LNCaP clone FGC (cell line): Measurements from ENCODE around the gene TMEM63A.
"Not testable (repeated sequence)": the region's sequence is repeated elsewhere in the genome, so short reads cannot be mapped to it uniquely, and the experiment has no call there.

Source experiments
- DNase-seq: peaks from one replicate; pipeline ENCODE4 v3.0.0-alpha.2; 2011; ENCODE audit warnings: low read depth
- H3K4me3 ChIP-seq: 2 replicates; pipeline ENCODE4 v1.5.1; 2011; ENCODE audit warnings: mild to moderate bottlenecking, low read depth, low read length, control low read depth
- TF ChIP-seq, protein P1 (sequence below): IDR thresholded peaks from 2 replicates; pipeline ENCODE4 v1.5.1; 2012; ENCODE audit warnings: mild to moderate bottlenecking; ENCODE audit not compliant: control insufficient read depth, insufficient read depth; ENCODE audit errors: extremely low read depth

Gene TMEM63A

DNA sequence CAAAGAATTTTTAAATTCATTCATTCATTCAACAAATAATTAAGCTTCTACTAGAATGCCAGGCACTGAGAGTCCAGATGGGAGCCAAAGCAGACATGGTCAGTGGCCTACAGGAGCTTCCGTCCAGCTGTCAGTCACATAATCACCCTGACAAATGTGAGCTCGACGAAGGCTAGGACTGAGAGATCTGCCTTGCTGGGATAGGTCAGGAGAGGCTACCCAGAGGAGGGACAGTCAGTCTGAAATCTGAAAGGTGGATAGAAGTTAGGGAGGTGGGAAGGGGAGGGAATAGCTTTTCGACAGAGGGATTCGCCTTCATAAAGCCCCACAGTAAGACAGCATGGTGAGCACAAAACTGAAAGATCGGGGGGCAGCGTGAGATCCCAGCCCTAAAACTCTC is 64.0 kb downstream of the TMEM63A start:
- DNase-seq: no peak
- H3K4me3 ChIP-seq: no peak overlapping the region
- TF ChIP-seq, protein P1, sequence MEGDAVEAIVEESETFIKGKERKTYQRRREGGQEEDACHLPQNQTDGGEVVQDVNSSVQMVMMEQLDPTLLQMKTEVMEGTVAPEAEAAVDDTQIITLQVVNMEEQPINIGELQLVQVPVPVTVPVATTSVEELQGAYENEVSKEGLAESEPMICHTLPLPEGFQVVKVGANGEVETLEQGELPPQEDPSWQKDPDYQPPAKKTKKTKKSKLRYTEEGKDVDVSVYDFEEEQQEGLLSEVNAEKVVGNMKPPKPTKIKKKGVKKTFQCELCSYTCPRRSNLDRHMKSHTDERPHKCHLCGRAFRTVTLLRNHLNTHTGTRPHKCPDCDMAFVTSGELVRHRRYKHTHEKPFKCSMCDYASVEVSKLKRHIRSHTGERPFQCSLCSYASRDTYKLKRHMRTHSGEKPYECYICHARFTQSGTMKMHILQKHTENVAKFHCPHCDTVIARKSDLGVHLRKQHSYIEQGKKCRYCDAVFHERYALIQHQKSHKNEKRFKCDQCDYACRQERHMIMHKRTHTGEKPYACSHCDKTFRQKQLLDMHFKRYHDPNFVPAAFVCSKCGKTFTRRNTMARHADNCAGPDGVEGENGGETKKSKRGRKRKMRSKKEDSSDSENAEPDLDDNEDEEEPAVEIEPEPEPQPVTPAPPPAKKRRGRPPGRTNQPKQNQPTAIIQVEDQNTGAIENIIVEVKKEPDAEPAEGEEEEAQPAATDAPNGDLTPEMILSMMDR: no peak

DNA sequence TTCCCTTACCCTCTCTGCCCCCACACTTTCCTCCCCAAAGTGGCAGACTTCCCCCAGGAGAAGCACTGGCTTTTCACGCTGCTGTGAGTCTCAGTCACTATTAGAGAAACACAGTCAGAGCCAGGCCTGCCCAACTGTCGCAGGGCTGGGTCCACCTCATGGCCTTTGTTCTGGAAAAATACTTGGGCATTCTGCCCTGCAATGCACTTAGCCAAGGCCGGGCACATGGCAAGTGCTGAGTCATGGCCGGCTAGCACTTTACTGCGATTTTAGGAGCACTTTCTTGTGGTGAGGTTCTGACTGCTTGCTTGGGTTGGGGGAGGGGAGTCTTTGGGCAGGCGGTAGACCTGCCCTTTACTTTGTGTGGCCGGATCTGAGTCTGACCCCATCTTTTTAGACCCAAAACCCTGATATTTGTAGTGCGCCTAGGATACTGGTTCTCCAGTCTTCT is 64.5 kb downstream of the TMEM63A start:
- peak; percentile 83 for DNase-seq
- H3K4me3 ChIP-seq: no peak overlapping the region
- TF ChIP-seq, protein P1: no peak

DNA sequence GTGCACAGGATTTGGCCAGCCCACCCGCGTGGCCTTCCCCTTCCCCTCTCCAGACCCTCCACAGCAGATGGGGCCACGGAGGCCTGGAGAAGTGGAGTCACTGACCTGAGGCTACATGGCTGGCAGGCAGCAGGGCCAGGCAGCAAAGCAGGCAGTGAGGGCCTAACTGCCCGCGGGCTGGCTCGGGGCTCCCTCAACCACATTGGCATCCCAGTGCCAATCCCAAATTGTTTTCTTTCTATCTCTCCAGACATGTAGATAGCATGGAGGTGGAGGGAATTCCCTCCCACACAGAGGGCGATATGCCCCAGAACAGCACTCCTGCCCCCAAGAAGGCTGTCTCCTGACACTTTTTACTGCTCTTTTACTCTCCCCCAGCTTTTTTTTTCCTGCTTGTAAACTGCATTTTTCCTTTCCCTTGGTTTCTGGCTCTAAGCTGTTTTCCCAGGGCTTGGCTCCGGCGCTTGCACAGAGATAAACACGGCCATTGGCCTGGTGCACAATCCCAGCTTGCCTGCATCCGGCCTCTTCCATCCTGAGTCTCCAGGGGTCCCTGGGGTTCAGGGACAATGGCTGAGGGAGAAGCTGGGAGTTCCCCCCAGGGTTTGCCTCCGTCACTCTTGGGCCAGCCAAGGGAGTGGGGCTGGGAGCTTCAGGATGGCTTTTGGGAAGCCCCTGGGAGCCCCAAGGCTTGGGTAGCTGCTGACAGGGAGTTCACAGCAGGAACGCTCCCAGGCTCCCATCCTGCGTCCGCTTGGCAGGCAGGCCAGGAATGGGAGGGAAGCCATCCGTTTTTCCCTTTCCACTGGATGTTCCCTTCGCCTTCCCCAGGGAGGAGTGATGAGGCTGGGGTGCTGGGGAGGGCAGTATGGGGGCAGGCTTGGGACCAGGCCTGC is 65.3 kb downstream of the TMEM63A start:
- no peak for DNase-seq
- TF ChIP-seq, protein P1: no peak
- no peak overlapping the region for H3K4me3 ChIP-seq

DNA sequence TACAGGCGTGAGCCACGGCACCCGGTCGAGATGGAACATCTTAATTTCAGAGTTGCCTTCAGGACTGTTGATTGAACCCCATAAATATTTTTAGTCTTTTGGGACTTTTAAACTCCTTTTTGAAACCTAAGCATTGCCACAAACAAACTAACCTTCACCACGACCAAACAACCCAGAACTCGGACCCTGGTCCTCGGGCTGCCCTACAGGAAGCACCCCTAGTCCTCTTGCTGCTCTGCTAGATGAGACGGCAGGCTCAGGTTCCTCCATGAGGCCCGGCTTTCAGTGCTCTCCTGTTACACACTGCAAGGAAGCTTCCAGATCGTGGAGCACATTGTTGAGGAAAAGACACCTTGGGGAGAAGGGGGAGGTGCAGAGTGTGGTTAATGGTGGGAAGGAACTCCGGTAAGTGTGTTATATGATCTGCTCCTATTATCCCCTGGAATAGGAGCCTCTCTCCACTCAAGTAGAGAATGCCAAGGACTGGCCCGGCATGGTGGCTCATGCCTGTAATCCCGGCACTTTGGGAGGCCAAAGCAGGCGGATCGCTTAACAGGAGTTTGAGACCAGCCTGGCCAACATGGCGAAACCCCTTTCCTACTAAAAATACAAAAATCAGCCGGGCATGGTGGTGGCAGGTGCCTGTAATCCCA is 66.5 kb downstream of the TMEM63A start:
- H3K4me3 ChIP-seq: no peak overlapping the region
- no peak for DNase-seq
- TF ChIP-seq, protein P1: no peak

DNA sequence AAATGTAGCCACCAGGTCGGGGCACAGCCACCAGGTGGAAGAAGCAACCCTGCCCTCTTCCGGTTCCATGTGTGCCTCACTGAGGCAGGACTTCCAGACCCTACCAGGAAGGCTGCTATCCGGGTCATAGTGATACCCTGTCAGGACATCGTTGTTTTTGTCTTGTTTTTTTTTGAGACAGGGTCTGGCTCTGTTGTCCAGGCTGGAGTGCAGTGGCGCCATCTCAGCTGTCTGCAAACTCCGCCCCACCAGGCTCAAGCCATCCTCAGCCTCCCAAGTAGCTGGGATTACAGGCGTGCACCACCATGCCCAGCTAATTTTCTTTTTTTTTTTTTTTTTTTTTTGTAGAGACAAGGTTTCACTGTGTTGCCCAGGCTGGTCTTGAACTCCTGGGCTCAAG is 67.1 kb downstream of the TMEM63A start:
- H3K4me3 ChIP-seq, DNase-seq: not testable (repeated sequence)

DNA sequence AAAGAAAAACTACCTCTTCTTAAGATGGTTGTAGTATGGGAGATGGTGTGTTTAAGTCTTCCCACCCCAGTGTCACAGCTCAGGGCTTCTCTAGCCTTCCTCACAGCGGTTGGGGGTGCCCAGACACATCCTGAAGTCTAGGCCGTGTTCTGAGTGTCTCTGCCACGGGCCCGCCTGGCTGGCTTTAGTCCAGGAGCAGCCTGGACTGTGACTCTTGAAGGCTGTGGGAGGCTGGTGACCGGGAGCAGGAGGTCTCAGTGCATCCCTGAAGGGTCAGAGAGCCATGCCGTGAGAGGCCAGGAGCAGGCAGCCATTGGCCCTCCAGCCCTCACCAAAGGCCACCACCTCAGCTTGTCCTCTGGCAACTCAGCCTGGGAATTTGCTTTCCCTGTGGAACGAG is 67.8 kb downstream of the TMEM63A start:
- TF ChIP-seq, protein P1: no peak
- no peak overlapping the region for H3K4me3 ChIP-seq
- DNase-seq: no peak

DNA sequence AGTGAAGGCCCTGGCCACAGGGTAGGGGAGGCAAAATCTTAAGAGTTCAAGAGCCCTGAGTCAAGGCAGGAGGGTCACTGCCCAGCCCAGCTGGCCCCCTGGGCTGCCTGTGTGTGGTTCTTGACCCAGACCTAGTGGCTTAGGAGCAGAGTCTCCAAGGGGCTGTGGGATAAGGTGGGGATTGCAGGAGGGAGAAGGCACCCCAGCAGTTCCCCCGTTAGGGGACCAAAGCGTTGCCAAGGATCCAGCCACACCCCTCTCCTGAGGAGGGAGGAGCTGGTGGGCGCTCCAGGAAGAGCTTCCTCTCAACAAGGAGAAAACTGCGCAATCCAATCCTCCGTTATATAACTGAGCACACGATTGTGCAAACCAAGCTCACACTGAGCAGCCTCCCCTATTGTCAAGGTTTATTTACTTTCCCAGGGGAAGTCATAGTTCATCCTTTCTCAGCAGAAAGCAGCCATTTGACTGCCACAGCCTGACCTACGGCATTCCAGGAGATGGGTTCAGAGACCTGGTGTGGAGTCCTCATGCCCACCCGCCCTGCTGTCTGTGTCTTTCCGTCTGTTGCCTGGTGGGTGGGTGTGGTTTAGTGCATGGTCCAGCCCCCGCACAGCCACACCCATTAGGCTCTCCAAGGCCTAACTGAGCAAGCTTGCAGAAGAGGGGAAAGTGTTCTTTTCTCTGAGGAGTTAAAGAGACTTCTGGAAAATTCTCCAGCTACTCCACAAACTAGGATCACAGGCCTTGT is 68.8 kb downstream of the TMEM63A start:
- no peak for DNase-seq
- no peak overlapping the region for H3K4me3 ChIP-seq

More for the DNA sequence above, 68.8 kb downstream of the TMEM63A start:
- TF ChIP-seq, protein P1: no peak
